ENCODE data around the gene PBLD.

The PBLD gene

DNA sequence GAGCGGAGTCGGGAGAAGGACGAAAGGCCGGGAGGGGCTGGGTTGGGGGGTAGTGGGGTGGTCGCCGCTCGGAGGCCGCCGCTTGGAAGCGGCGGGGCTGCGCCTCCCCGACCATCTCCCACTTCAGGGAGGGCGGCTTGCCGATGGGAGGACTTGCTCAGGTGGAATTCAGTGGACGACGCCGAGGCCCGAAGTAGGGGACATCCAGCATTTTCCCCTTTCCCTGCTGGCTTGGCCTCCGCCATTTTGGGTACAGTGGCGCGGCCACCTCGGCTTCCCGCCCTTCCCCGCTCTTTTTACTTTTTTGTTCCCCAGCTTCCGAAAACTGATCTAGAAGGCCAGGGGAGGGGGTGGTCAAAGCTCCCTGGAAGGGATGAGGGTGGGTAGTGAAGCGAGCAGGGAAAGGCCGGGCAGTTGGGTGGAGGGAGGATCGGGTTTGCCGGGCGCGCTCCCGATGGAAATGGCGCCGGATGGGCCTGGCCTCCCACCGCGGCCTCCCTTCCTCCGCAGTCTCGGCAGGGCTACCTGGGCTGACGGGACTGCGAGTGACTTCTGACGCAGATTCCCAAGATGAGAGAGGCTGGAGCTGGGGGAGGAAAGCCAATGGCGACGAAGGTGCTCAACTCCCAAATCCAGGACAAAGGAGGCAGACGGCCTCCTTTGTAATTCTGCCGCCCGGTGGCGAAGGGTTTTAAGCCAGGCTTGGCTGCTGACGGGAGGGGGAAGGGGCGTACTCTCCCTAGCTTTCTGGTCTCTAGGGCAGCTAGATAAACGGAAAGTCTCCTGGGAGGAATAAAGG, at the start of gene PBLD:
TSS of gene PBLD (minus strand) at position 670 of the 799 bp plus-strand sequence. CDS start 26,084 bp downstream, outside the sequence.
- DNase-seq (ENCODE audit: low read depth in 2 of 2): peak; percentile 19 to 20

DNA sequence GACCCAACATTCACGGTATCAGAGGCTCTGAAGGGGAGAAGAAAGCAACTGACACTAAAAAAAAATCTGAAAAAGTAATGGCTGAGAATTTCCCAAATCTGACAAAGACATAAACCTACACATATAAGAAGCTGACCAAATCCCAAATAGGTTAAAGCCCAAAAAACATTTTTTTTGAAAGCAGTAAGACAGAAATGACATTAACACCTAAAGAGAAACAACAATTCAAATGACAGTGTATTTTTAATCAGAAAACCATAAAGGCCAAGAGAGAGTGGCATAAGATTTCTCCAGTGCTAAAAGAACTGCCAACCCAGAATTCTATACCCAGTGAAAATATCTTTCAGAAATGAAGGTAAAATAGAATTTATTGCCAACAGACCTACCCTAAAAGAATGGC, 38.9 kb upstream of the PBLD start:
- DNase-seq (ENCODE audit: low read depth in 2 of 2): no peak

- DNase-seq (ENCODE audit: low read depth in 2 of 2): no peak
These were observed 34.4 kb upstream of the PBLD start for GRCh38 chr10:68367121-68367520.

- no peak for DNase-seq (ENCODE audit: low read depth in 2 of 2)
These were observed 33.9 kb upstream of the PBLD start for GRCh38 chr10:68366600-68366999.

DNA sequence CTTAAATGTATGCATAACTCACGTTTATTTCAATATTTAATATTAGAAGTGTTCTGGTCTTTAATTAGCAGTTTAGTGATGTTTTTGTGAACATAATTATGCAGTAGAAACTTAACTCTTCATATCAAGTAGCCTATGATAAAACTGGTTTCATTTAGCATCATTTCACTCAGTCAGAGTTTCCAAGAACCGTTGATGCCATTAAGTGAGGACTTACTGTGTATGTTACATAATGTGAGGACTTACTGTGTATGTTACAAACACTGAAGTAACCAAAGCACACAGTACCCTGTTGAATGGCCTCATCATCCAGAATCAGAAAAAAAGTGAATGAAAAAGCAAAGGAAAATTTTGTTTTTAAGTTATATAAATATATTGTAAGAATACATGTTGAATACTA, 32.9 kb upstream of the PBLD start:
- no peak for DNase-seq (ENCODE audit: low read depth in 2 of 2)

- DNase-seq (ENCODE audit: low read depth in 2 of 2): no peak
These were observed 31.6 kb upstream of the PBLD start for GRCh38 chr10:68364101-68364886.

- no peak for DNase-seq (ENCODE audit: low read depth in 2 of 2)
These were observed 29.9 kb upstream of the PBLD start for GRCh38 chr10:68362590-68362989.

DNA sequence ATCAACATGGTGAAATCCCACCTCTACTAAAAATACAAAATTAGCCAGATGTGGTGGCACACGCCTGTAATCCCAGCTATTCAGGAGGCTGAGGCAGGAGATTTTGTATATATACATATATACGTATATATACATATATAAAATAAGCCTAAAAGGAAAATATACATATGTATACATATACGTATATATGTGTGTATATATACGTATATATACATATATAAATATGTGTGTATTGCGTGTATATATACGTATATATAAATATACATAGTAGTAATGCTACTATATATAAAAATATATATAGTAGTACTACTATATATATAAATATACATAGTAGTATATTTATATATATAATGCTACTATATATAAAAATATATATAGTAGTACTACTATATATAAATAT, 26.5 kb upstream of the PBLD start:
- DNase-seq (ENCODE audit: low read depth in 2 of 2): no peak

DNA sequence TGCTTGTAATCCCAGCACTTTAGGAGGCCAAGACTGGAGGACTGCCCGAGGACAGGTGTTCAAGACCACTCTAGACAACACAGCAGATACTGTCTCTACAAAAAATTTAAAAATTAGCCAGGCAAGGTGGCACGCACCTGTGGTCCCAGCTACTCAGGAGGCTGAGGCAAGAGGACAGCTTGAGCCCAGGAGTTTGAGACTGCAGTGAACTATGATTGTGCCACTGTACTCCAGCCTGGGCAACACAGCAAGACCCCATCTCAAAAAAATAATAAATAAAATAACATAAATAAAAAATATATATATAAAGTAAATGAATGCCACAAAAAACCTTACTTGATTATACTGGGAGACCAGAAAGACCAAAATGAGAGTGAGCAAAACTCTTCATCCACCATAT, 20.8 kb upstream of the PBLD start:
- no peak for DNase-seq (ENCODE audit: low read depth in 2 of 2)

DNA sequence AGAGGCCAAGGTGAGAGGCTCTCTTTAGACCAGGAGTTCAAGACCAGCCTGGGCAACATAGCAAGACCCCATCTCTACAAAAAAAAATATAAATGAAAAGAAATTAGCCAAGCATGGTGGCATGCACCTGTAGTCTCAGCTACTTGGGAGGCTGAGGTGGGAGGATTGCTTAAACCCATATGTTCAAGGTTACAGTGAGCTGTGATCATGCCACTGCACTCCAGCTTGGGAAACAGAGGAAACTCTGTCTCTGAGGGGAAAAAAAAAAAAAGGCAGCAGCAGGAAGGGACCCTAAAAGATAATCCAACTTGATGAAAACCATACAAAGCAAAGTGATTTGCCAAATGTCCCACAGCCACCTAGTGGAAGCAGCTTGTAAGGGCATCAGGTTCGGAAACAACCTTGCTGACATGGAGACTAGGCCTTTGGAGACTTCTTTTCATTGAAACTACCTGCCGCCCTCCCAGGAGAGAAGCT, 15.6 kb upstream of the PBLD start:
- DNase-seq (ENCODE audit: low read depth in 2 of 2): no peak

- no peak for DNase-seq (ENCODE audit: low read depth in 2 of 2)
These were observed 14.0 kb upstream of the PBLD start for GRCh38 chr10:68346774-68347173.

DNA sequence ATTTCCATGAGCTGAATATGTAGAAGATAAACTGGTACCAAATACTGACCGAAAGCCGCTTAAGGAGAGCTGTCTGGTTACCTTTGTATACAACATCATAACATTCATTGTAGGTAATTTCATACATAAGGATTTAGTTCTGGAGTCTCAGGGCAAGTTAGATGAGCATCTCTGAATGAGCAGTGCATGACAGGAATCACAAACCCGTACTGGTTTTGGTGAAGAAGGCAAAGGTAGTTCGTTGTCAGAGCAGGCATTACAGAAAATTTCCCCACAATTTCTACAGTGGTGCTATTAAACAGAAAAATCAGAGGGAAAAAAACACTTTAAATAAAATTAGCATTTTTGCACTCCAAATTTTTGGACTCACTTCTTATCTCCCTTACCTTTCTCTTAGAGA, 12.9 kb upstream of the PBLD start:
- no peak for DNase-seq (ENCODE audit: low read depth in 2 of 2)

DNA sequence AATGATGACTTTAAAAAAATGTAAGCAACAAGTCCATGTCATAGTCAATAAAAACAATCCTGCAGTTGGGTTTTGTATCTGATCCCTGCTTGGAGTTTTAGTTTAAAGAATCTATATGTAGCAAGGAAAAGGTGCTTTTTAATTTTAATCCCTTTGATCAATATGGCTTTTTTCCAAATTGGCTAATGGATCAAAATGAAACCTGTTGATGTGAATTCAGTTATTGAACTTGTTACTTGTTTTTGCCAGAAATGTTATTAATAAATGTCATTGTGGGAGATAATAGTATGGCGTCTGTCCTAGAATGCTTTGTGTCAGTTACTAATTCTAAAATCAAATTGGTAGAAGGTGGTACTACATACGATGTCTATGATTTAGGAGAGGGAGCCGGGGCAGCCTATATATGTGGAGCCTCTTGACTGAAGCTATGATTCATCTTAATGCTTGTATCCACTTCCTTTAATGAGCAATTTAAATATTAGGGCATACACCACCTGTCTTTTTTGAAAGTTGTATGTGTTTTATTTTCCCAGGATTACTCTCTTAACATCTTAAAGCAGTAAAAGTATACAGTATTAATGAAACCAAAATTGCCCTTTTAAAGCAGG, 10.3 kb upstream of the PBLD start:
- DNase-seq (ENCODE audit: low read depth in 2 of 2): no peak

DNA sequence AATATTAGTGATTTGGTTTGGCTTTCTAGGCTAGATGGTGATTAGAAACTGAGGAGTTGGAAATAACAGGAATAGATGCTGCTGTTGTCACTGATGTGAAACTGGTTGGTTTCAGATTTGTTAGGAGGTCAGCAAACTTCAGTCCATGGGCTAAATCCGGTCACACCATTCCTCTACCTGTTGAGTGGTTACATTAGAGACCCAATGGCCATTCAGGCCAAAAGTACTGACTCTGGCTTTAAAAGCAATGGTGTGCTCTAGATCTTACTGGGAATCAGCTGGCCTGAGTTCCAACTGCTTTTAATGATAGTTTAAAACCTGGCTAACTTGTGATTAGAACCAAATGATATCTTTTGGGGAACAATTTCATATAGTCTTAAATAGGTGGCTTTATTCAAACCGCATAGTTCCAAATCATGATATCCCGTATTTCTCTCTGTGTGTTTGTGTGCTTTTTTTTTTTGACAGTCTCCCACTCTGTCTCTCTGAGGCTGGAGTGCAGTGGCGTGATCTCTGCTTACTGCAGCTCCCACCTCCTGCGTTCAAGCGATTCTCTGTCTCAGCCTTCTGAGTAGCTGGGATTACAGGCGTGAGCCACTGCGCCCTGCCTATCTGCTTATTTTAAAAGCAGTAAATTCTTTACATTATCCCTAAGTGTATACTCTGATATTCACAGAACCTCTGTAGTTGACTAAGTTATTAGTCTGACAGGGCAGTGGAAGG, 7.8 kb upstream of the PBLD start:
- DNase-seq (ENCODE audit: low read depth in 2 of 2): no peak

DNA sequence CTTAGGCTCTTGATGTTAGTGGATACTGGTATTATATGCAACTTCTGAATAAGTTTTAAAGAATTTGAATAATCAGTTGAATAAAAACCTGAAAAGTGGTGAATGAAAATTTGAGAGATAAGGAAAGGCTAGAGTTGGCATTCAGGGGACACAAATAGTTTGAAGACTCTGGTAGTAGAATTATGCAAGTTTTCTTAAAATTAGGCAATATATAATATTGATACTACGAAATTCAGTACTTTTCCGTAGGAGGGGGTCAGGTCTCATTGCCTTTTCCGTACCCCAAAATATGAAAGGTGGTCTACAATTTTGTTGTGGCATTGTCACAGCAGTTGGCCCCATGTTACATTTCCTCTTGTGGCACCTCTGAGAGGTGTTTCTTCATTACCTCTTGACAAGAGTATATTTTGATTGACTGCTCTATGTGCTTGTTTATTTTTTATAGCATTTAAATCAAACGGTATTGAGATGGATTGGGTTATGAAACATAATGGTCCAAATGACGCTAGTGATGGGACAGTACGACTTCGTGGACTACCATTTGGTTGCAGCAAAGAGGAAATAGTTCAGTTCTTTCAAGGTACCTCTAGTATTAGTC, 4.1 kb upstream of the PBLD start:
- no peak for DNase-seq (ENCODE audit: low read depth in 2 of 2)

DNA sequence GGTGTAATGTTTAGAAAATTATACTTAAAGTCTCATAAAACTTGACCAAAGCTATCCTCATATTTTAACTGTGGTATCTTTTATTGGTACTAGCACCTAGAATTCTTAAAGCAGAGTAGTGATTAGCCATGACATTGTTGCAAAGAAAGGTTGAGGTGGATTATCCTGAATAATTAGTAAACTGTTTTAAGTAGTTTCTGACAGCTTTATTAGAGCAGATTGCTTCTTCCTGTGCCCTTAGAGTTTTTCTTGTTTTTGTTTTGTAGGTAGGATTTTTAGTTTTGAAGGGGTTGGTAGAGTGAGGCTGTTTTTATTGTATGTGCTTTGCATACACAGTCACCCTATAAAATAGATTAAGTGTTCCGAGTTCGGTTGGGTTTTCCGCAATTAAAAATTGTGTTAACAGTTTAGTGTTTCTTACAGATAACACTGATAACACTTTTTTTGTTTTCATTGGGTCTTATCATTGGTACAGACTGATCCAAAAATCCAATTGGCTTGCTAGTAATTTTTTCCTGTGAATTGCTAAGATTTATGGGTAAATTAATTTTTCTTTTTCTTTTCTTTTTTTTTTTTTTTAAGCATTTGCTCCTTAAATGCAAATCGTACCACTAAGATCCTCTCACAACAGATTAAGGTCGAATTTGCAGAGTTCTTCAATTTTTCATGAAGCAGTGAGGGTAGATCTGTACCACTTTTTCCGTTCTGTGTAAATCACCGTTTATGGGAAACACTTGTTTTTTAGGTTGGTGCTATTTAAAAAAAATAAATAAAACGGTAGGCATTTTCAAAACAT, 2.1 kb upstream of the PBLD start:
- DNase-seq (ENCODE audit: low read depth in 2 of 2): no peak

- DNase-seq (ENCODE audit: low read depth in 2 of 2): no peak
These were observed 1.0 kb upstream of the PBLD start for GRCh38 chr10:68333440-68334431.

DNA sequence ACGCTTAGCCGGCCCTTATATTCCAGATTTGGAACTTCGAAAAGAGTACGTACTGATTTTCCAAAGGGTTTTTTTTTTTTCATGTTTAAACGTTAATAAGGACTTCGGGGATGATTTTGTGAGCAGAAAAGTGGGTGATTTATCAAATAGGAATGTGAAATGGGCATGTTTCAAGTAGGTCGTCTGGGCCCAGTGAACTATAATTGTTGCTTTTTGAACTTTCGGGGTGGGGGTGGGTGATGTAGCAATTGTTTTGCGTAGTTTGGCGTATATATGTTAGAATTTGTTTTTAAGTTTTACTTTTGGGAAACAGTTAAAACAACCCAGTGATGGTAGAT, 299 bp upstream of the PBLD start:
- DNase-seq (ENCODE audit: low read depth in 2 of 2): no peak

DNA sequence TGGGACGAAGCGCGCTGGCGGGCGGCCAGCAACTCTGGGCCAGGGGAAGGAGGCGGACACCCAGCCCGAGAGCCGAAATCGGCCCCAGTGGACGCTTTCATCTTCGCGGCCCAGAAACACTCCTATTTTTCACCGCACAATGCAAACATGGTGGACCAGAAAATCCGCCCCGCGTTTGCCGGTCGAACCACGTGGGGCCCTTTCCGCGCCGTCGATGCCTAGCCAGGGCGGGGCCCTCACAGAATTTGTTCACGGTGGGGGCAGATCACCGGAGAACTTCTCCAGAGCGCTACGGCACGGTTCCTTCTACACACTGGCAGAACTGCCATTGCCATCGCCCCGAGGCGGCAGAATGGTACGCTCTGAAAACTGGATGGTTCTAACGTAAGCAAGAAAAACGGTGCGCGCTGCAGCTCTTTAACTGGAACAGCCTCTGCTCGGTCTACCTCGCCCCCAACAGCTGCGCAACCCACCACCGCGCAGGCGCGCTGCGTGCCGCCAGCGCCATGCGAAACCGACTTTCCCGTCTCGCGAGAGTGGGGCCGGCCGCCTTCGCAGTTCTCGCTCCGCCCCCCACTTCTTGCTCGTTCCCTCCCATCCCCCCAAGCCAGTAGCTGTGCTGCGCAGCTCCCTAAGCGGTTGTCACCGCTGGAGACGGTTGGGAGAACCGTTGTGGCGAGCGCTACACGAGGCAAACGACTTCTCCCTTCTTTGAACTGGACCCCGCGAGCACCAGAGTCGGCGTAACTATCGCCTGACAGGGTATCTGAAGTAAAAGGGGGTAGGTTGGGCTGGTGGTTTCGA, 1.1 kb downstream of the PBLD start, which contains the start of gene HNRNPH3:
TSS of gene HNRNPH3 (plus strand) at position 610 of the 804 bp plus-strand sequence. CDS start 5,158 bp downstream, outside the sequence.
- peak; percentile 97 to 98 for DNase-seq (ENCODE audit: low read depth in 2 of 2)

All from stimulated activated CD8-positive, alpha-beta memory T cell treated with anti-CD3 and anti-CD28 coated beads, Interleukin-7, amount 100 ng/mL, for 1 hour (primary cell).